Heart left ventricle (tissue), 16 donors: ENCODE data around the gene ELMOD3. TPM values are rescaled to one million over a fixed set of nuclear protein-coding genes. Genes with fewer than 3 reads are reported as not detected.

Source experiments
- ATAC-seq, 4 donors: fragments of 200-7000 bp; cut with Tn5 transposase; one replicate each; pipeline ENCODE4 v1.9.1; 2020 to 2022; ENCODE audit warnings: moderate library complexity in 4 of 4, mild to moderate bottlenecking in 3 of 4, moderate number of reproducible peaks in 1 of 4
- DNase-seq, 5 donors: peaks; one replicate each; pipeline ENCODE4 v3.0.0-alpha.2; 2020
- H3K27ac ChIP-seq, 12 donors: fragments of 200-600 bp; sonication (generic) in 4 of 12; one replicate each; pipeline versions ENCODE4 v1.5.0 to v1.8.0; 2016 to 2022; ENCODE audit warnings: mild to moderate bottlenecking in 2 of 12
- H3K27me3 ChIP-seq, 9 donors: fragments of 200-600 bp; sonication (generic) in 2 of 9; one replicate each; pipeline versions ENCODE4 v1.5.1 to v1.8.0; 2016 to 2022; ENCODE audit warnings: mild to moderate bottlenecking in 3 of 9
- H3K36me3 ChIP-seq, 9 donors: fragments of 200-600 bp; sonication (generic) in 2 of 9; one replicate each; pipeline versions ENCODE4 v1.5.0 to v1.8.0; 2018 to 2022; ENCODE audit warnings: mild to moderate bottlenecking in 2 of 9
- H3K4me1 ChIP-seq, 12 donors: fragments of 200-600 bp; sonication (generic) in 4 of 12; one replicate each; pipeline versions ENCODE4 v1.5.0 to v1.8.0; 2016 to 2022; ENCODE audit warnings: mild to moderate bottlenecking in 3 of 12
- H3K4me3 ChIP-seq, 12 donors: fragments of 200-600 bp; sonication (generic) in 4 of 12; one replicate each; pipeline versions ENCODE4 v1.5.0 to v1.8.0; 2017 to 2022; ENCODE audit warnings: mild to moderate bottlenecking in 9 of 12, moderate library complexity in 4 of 12
- H3K9me3 ChIP-seq, 12 donors: fragments of 200-600 bp; sonication (generic) in 4 of 12; one replicate each; pipeline versions ENCODE4 v1.5.0 to v1.8.0; 2016 to 2022; ENCODE audit warnings: mild to moderate bottlenecking in 1 of 12
- POLR2A ChIP-seq, 2 donors: fragments of 450-650 bp; IDR thresholded peaks; one replicate each; pipeline ENCODE4 v1.6.1; 2017; ENCODE audit warnings: antibody characterized with exemption in 2 of 2, mild to moderate bottlenecking in 2 of 2, moderate library complexity in 2 of 2
- WGBS, 4 donors: extraction: QIAGEN DNeasy Blood & Tissue Kit in 2 of 4; methylation state at CpG; one replicate each; pipeline versions ENCODE4 v1.1.5 to v1.1.7; 2013 to 2018; 5-methylcytosine and 5-hydroxymethylcytosine counted together
- intact Hi-C, 10 donors: fragments of 100-400 bp; cut with DNase I; formaldehyde crosslinking; loops; one replicate each; pipeline versions ENCODE4 v1.11.1 to v1.14.2; 2022
- polyA plus RNA-seq, 2 donors: library from polyadenylated mRNA; stranded (reverse); fragments of 200-250 nt; gene quantifications; one replicate each; pipeline ENCODE4 v1.2.3, GENCODE V29; 2013
- total RNA-seq, 9 donors: library from RNA; depleted of rRNA in 2 of 9; stranded (reverse); fragments of >200 nt in 2 of 9; fragmentation: NEBNext Ultra II Directional in 3 of 9; extraction: Animal tissue kit (Norgen Biotek cat#: 25700) in 3 of 9; gene quantifications; one replicate each; pipeline versions ENCODE4 v1.1.0 to v1.2.4, GENCODE V29; 2016 to 2023
- TF ChIP-seq, protein P1 (sequence below), 12 donors: fragments of 200-600 bp; sonication (generic) in 4 of 12; IDR thresholded peaks; one replicate each; pipeline versions ENCODE4 v1.5.0 to v1.8.0; 2018 to 2022; ENCODE audit warnings: antibody characterized with exemption in 12 of 12, mild to moderate bottlenecking in 5 of 12
- donor health status: ischemic (EF 13 %, LVEDD 7.1; RV severe dilation, severe dysfunction).
- donor health status: healthy with polysubstance abuse.
- donor health status: DM: no; HTN: yes; CAD: no.
- donor health status: DM: no; HTN: no; CAD: no.
- donor health status: ischemic (EF 25% LVEDD 6.9; RV normal size, moderate dysfunction).
- donor health status: ischemic (EF 25% LVEDD 5.7; RV mildly dilated, moderate dysfunction).
- donor health status: healthy.
- donor health status: DM: yes; HTN: yes; CAD: no.
- donor health status: ischemic (EF 35%, LVEDD 5.7; RV mildly dilated, moderate dysfunction).
- donor health status: nonischemic (EF 11% LVEDD 7.7; RV severe dilation, severe dysfunction).
- donor health status: DM: yes; HTN: yes; CAD: no.
- donor health status: PGD.
- donor health status: ischemic (EF 29% LVEDD 5.4; RV normal size, mild dysfunction).
- donor health status: nonischemic (EF 23%, LVEDD 6.1; RV moderate dilation, normal function).

The ELMOD3 gene
- total and polyA plus RNA-seq, 11 donors, result 6.0 to 18.0 (median 10.2) TPM

GRCh38 chr2:85367180-85367579, 12.6 kb downstream of the ELMOD3 start:
- Histone ChIP-seq H3K36me3 (peaks cover 0 to 77% (median 46%) of the 10 kb centered on the region in 9 donors), H3K9me3 (no peaks in the 10 kb centered on the region), H3K27me3 (no peaks in the 10 kb centered on the region), H3K27ac (no peak overlapping the region), H3K4me1 (no peaks in the 10 kb centered on the region), H3K4me3 (no peak overlapping the region)
- ATAC-seq (no peak), DNase-seq (no peak)
- WGBS, 4 donors, result 77 to 87% (median 85%) methylated on average over 5 of the region's 5 CpGs
- intact Hi-C loops, result no loop called here
- TF ChIP-seq, protein P1, sequence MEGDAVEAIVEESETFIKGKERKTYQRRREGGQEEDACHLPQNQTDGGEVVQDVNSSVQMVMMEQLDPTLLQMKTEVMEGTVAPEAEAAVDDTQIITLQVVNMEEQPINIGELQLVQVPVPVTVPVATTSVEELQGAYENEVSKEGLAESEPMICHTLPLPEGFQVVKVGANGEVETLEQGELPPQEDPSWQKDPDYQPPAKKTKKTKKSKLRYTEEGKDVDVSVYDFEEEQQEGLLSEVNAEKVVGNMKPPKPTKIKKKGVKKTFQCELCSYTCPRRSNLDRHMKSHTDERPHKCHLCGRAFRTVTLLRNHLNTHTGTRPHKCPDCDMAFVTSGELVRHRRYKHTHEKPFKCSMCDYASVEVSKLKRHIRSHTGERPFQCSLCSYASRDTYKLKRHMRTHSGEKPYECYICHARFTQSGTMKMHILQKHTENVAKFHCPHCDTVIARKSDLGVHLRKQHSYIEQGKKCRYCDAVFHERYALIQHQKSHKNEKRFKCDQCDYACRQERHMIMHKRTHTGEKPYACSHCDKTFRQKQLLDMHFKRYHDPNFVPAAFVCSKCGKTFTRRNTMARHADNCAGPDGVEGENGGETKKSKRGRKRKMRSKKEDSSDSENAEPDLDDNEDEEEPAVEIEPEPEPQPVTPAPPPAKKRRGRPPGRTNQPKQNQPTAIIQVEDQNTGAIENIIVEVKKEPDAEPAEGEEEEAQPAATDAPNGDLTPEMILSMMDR (IDR thresholded peaks at IDR 0.05), result no peak
- no peak for TF ChIP-seq POLR2A (IDR thresholded peaks at IDR 0.05)

GRCh38 chr2:85368921-85369320, 14.4 kb downstream of the ELMOD3 start:
- H3K36me3 ChIP-seq, result peaks cover 0 to 76% (median 37%) of the 10 kb centered on the region in 9 donors
- no peaks in the 10 kb centered on the region for H3K4me1 ChIP-seq
- intact Hi-C loops, result no loop called here
- DNase-seq (no peak), ATAC-seq (no peak)
- no peak overlapping the region for H3K4me3 ChIP-seq
- H3K27ac ChIP-seq, result no peak overlapping the region
- H3K27me3 ChIP-seq, result no peaks in the 10 kb centered on the region
- no peak for TF ChIP-seq POLR2A (IDR thresholded peaks at IDR 0.05)
- TF ChIP-seq, protein P1 (IDR thresholded peaks at IDR 0.05), result no peak
- peaks cover 0 to 5% (median 0%) of the 10 kb centered on the region in 12 donors for H3K9me3 ChIP-seq

- Histone ChIP-seq H3K4me1 (no peaks in the 10 kb centered on the region), H3K36me3 (peaks cover 0 to 72% (median 37%) of the 10 kb centered on the region in 9 donors), H3K27me3 (no peaks in the 10 kb centered on the region), H3K9me3 (peaks cover 0 to 10% (median 0%) of the 10 kb centered on the region in 12 donors), H3K27ac (no peak overlapping the region), H3K4me3 (no peak overlapping the region)
- ATAC-seq, result no peak
- intact Hi-C loops, result no loop called here
- 83 to 95% (median 93%) methylated on average over 2 to 5 of the region's 5 CpGs for WGBS, 4 donors
- no peak for DNase-seq
- TF ChIP-seq POLR2A (IDR thresholded peaks at IDR 0.05), result no peak
- TF ChIP-seq, protein P1 (IDR thresholded peaks at IDR 0.05), result no peak
Observed at GRCh38 chr2:85369500-85369899, 14.9 kb downstream of the ELMOD3 start.

GRCh38 chr2:85371045-85371444, 16.5 kb downstream of the ELMOD3 start:
- intact Hi-C loops, result no loop called here
- 95 to 97% (median 96%) methylated on average over 10 to 11 of the region's 11 CpGs for WGBS, 4 donors
- TF ChIP-seq, protein P1 (IDR thresholded peaks at IDR 0.05), result no peak
- TF ChIP-seq POLR2A (IDR thresholded peaks at IDR 0.05), result no peak

More at GRCh38 chr2:85371045-85371444, 16.5 kb downstream of the ELMOD3 start:
- peaks cover 0 to 68% (median 36%) of the 10 kb centered on the region in 9 donors for H3K36me3 ChIP-seq
- peaks cover 0 to 10% (median 0%) of the 10 kb centered on the region in 12 donors for H3K9me3 ChIP-seq
- H3K27ac ChIP-seq, result no peak overlapping the region
- H3K27me3 ChIP-seq, result no peaks in the 10 kb centered on the region
- no peaks in the 10 kb centered on the region for H3K4me1 ChIP-seq
- no peak for ATAC-seq
- H3K4me3 ChIP-seq, result no peak overlapping the region
- no peak for DNase-seq
